HK-2 (cell line): ENCODE results near the gene TRIM32.

Experiments
- DNase-seq: peaks from one replicate; pipeline ENCODE4 v3.0.0-alpha.2; 2018; ENCODE audit not compliant: unreplicated experiment

TRIM32 gene

GRCh38 chr9:116687074-116687753 is at the start of gene TRIM32:
TRIM32 (plus strand) TSS chr9:116687305; CDS start chr9:116697743, 10,438 bp downstream.
- DNase-seq = peak; percentile 96

GRCh38 chr9:116639251-116639741 is 47.8 kb upstream of the TRIM32 start:
- no peak for DNase-seq

GRCh38 chr9:116641292-116642059 is 45.6 kb upstream of the TRIM32 start:
- no peak for DNase-seq

- no peak for DNase-seq
Observed at GRCh38 chr9:116643691-116644090, 43.4 kb upstream of the TRIM32 start.

- DNase-seq = no peak
Observed at GRCh38 chr9:116644091-116644688, 42.9 kb upstream of the TRIM32 start.

DNA sequence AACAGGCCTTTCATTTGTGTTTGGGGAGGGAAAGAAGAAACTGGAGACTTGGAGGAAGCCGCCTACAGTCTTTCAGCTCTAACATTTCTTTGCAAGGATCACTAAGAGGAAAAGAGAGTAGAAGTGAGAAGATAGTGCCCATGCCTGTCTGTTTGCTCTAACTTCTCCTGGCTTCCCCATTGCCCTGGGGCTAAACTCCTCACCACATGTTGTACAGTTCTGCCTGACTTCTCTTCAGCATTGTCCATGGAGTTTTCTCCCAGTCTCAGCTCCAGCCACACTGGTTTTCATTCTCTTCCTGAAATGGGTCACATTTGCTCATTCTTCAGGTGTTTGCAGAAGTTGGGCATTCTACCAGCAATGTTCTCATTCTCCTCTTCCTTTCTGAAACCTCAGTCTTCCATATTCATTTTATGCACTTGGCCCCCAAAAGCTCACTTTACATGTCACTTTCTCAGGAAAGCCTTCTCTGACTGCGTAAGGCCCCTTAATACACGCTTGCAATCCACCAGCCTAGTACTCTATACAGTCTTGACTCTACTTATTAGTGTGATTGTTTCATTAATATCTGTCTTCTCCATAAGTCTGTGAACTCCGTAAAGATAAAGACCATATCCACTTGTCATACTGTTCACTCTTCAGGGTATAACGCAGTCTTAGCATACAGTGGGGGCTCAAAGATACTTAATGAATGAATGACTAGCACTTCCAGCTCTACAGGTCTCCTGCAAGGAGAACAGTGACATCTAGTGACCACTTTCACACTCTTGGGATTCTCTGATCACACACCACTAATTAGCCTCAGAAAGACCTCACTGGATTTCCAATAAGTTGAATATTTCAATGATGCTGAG is 40.2 kb upstream of the TRIM32 start:
- DNase-seq = no peak

GRCh38 chr9:116647515-116647809 is 39.6 kb upstream of the TRIM32 start:
- no peak for DNase-seq

GRCh38 chr9:116653348-116654058 is 33.6 kb upstream of the TRIM32 start:
- no peak for DNase-seq

GRCh38 chr9:116654059-116654355 is 33.1 kb upstream of the TRIM32 start:
- DNase-seq = no peak

DNA sequence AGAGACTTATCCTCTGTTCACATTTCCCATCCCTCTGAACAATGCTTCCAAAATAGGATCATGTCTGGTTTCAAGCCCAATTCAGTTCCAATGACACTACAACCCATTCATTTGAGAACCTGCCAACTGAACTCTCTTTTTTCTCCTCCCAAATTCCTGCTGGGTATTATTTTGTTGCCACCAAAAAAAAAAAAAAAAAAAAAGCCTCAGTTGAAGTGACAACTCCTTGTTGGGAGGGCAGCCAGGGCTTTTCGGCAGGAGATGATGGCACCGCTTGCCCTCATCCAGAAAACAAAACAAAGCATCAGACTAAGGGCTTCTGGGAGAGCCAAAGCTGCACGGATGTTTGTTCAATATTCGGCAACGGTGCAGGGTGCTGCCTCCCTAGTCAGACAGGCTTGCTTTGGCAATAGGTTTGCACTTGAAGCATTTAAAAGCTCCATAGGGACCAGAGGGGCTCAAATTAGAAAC is 30.6 kb upstream of the TRIM32 start:
- no peak for DNase-seq

GRCh38 chr9:116656977-116657376 is 30.1 kb upstream of the TRIM32 start:
- DNase-seq = no peak

- no peak for DNase-seq
Observed at GRCh38 chr9:116658265-116658664, 28.8 kb upstream of the TRIM32 start.

DNA sequence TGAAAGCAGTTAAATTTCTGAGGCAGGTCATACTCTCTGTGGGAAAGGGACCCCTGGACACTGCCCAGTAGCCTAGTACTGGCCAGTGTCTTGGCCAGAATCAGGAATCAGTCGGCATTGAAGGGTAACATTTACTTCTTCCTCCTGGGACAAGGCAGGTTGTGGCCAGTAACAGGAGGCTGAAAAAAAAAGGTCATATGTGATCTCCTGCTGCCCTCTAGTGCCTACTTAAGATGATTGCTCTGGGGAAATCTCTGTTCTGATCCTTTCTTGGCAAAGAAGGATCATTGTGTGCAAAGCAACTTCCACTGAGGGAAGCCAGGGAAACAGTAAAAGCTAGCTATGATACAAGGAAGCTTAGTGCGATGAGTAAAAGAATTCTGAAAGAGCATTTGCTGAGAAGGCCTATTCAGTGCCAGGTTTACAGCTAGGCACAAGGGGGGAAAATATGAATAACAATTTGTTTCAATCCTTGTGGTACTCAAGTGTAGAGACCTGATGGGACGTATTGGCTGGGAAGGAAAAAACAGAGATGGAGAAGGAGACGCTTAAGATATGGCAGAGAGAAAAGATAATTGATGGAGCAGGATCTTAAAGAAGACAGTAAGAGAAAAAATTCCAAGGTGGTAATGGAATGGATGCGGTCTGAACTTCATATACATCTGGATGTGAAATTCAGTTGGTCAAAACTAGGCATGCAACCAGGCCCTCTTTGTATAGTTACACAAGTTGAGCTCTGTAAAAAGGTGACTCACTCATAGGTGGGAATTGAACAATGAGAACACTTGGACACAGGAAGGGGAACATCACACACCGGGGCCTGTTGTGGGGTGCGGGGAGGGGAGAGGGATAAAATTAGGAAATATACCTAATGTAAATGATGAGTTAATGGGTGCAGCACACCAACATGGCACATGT is 25.8 kb upstream of the TRIM32 start:
- peak; percentile 18 for DNase-seq

DNA sequence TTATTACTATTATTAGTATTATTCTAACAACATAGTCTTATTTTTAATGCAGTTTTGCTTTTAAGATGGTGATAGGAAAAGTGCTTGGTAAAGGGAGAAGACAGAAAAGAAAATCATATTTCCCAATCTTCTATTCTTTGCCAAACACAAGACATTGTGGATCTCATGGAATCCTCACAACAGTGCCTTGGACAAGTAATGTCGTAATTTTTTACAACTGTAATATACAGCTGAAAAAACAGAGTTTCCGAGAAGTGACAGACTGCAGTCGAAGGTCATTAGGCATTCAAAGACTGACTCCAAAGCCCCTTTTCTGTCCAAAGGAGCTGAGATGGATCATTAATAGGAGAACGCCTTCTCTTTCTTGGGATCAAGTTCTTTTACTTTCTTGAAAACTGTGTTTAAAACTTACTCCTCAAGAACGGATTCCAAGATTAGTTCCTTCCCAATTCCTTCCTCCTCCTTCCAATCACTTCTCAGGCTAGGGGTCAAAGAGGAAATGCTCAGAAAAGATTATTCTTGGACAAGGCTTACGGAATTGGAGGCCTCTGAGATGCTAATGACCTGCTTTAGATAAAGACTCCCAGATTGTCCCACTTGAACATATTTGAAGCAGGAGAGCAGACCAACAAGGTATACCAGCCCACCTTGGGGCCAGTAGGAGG is 24.3 kb upstream of the TRIM32 start:
- DNase-seq = no peak

DNA sequence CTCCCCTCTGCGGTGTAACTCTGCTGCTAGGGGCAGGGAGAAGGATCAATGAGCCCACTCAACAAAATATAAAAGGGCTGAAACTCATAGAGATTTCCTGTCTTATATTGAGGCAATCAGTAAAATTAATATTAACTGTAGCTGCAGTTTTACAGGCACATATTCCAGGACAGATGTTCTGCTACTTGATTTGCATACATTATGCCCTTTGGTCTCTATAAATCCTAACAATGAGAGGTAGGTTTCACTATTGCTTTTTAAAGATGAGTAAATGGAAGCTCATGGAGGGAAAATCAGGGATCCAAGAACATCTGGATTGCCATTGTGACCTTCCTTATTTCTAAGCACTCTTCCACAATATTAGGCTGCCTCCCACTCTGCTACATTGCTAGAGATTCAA is 23.5 kb upstream of the TRIM32 start:
- DNase-seq = no peak

DNA sequence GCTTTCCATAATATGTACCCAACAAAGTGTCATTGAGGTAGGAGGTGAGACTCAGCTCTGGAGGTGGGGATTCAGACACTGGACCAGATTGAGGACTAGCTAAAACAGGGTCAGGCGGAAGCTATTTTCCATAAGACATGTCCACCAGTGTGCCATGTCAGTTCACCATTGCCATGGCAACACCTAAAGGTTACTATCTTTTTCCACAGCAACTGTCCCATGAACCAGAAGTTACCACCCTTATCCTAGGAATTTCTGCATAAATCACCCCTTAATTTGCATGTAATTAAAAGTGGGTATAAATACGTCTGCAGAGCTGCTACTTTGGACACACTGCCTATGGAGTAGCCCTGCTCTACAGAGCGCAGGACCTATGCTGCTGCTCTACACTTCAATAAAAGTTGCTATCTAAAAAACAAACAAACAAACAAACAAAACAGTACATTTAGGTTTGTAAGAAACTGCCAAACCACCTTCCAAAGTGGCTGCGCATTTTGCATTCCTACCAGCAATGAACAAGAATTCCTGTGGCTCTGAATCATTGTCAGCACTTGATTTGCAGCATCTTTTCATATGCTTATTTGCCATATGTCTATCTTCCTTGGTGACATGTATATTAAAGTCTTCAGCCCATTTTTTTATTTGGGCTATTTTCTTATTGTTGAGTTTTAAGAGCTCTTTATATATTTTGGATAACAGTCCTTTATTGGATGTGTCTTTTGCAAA is 18.0 kb upstream of the TRIM32 start:
- no peak for DNase-seq

GRCh38 chr9:116671605-116672004 is 15.5 kb upstream of the TRIM32 start:
- no peak for DNase-seq

GRCh38 chr9:116673375-116673774 is 13.7 kb upstream of the TRIM32 start:
- DNase-seq = no peak
